ENCODE results near the gene EML5. TPM values are rescaled to one million over a fixed set of nuclear protein-coding genes. Genes with fewer than 3 reads are reported as not detected.

Gene EML5
- total and polyA plus RNA-seq, 2 of the 13 experiments (the other 11 are each of a cell fraction or from before 2014, with no cell fraction given) = 0.11 TPM; not detected in 1

DNA sequence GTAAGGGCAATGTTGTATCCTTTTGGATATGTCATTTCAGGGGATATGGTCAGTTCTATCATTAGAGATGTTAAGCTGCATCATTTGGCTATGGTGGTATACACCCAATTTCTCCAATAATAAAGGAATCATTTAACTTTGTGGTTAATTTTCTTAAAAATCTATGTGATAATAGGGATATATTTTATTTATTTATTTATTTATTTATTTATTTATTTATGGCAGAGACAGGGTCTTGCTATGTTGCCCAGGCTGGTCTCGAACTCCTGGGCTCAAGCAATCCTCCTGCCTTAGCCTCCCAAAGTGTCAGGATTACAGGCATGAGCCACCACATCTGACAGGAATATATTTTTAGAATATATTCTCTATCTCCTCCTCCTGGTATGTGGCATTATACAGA, 85.7 kb downstream of the EML5 start (continued):
- TF ChIP-seq NFKBIZ (CRISPR knock-in tag; IDR thresholded peaks at IDR 0.05) = no peak
- TF ChIP-seq PCBP1 (IDR thresholded peaks at IDR 0.05; ENCODE audit: borderline replicate concordance, low read depth, low read length) = no peak
- no peak for TF ChIP-seq HOXA7 (CRISPR knock-in tag; IDR thresholded peaks at IDR 0.05)
- TF ChIP-seq CBX2 (IDR thresholded peaks at IDR 0.05; ENCODE audit: low read depth, low read length) = no peak
- TF ChIP-seq CBX2 (CRISPR knock-in tag; IDR thresholded peaks at IDR 0.05; ENCODE audit: low read depth) = no peak

DNA sequence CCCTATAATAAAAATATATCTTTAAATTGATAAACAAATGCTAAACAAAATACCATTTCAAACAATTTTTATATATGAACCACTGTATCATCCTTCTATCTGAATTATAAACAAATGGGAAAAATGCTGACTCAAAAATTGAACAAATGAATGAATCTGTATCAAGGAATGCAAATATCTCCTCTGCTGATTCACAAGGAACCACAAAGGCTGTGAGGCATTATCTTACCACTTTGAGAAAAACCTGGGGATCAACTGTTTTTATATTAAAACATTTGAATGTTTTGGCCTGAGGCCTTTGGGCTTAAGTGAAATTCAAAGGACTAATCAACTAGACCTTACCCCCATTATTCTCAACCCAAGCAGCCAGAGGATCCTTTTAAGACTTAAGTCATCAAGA, 86.3 kb downstream of the EML5 start:
- H3K9me3 ChIP-seq (ENCODE audit: low read length) = no peaks in the 10 kb centered on the region
- no peak overlapping the region for H3K9ac ChIP-seq (ENCODE audit: insufficient read depth, low read depth, low read length)
- H3K36me3 ChIP-seq (replicated peaks in 1 of 2; ENCODE audit: control insufficient read depth in 1 of 2, insufficient read depth in 2 of 2, low read length in 2 of 2) = no peaks in the 10 kb centered on the region
- H4K20me1 ChIP-seq (ENCODE audit: insufficient read depth, low read length) = no peaks in the 10 kb centered on the region
- CTCF ChIA-PET (ENCODE audit: low intra/inter-chr PET ratio, low total read pairs) = no interaction called here
- POLR2A ChIA-PET = no interaction called here
- intact Hi-C loops (cut with micrococcal nuclease; ENCODE audit: unreplicated experiment) = no loop called here
- ATAC-seq (no peak), FAIRE-seq (no peak), DNase-seq (ENCODE audit: low spot score) (no peak)
- no peaks in the 10 kb centered on the region for H3K79me2 ChIP-seq (ENCODE audit: insufficient read depth, low read length)
- TF ChIP-seq FOXP1 (IDR thresholded peaks at IDR 0.05) (no peak), FOXP1 (CRISPR knock-in tag; IDR thresholded peaks at IDR 0.05) (no peak), MAFK (conservative IDR thresholded peaks at IDR 0.05 in 1 of 2, IDR thresholded peaks at IDR 0.05 in 1 of 2; ENCODE audit: low read length in 2 of 2) (0 out of 4 replicates have a peak, but pooled peaks of 1 of the 2 experiments have one; percentile 14)
- H3K27me3 ChIP-seq (ENCODE audit: control insufficient read depth in 1 of 2, insufficient read depth in 2 of 2, low read length in 2 of 2) = no peaks in the 10 kb centered on the region; a peak in 1 of 5 replicates
- H3K4me2 ChIP-seq (ENCODE audit: low read depth, low read length) = no peak overlapping the region
- no peak overlapping the region for H3K27ac ChIP-seq (ENCODE audit: extremely low read length, insufficient read depth, low read length)
- in situ Hi-C loops (cut with HindIII; ENCODE audit: extremely low pct_ligation_motif_present, low pct_unique_long_range_greater_than_20kb) = no loop called here
- BruUV-seq (replicated peaks) = no TSS peak
- no peak overlapping the region for H3K4me3 ChIP-seq (replicated peaks in 1 of 3; ENCODE audit: insufficient read depth in 1 of 3, low read depth in 2 of 3, low read length in 3 of 3)
- no peaks in the 10 kb centered on the region for H3K4me1 ChIP-seq (ENCODE audit: insufficient read depth, low read length)
- H2AFZ ChIP-seq (ENCODE audit: low read length) = no peak overlapping the region

DNA sequence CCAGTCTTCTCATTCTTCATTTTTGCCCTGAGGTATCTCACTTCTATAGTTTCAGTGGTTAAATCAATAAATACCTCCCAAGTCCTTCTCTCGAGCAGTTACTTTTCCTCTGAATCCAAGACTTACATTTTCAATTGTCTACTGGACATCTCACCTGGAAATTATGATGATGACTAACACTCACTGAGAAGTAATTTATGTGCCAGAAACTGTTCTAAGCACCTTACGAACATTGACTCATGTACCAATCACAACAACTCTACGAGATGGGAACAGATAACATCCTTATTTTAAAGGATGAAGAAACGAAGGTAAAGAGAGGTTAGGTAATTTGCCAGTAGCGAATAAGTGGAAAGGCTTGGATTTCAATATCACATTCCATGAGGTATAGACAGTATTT, 94.1 kb downstream of the EML5 start:
- no peak overlapping the region for H3K4me3 ChIP-seq (replicated peaks in 1 of 3; ENCODE audit: insufficient read depth in 1 of 3, low read depth in 2 of 3, low read length in 3 of 3)
- no peak overlapping the region for H3K9ac ChIP-seq (ENCODE audit: insufficient read depth, low read depth, low read length)
- H3K27ac ChIP-seq (ENCODE audit: extremely low read length, insufficient read depth, low read length) = no peak overlapping the region
- ChIA-PET CTCF (ENCODE audit: low intra/inter-chr PET ratio, low total read pairs) (no interaction called here), POLR2A (no interaction called here)
- 34% methylated on average over 5 of the region's 5 CpGs for WGBS (ENCODE audit: low lambda C conversion rate)
- no peak overlapping the region for H2AFZ ChIP-seq (ENCODE audit: low read length)
- ATAC-seq (no peak), DNase-seq (ENCODE audit: low spot score) (no peak), FAIRE-seq (no peak)
- H4K20me1 ChIP-seq (ENCODE audit: insufficient read depth, low read length) = no peaks in the 10 kb centered on the region
- BruUV-seq (replicated peaks) = no TSS peak
- TF ChIP-seq ERF (CRISPR knock-in tag; IDR thresholded peaks at IDR 0.05) = no peak
- no peak for TF ChIP-seq HNF4G (IDR thresholded peaks at IDR 0.05; ENCODE audit: borderline replicate concordance, low read depth, low read length)
- no peak for TF ChIP-seq HNF4G (CRISPR knock-in tag; IDR thresholded peaks at IDR 0.05; ENCODE audit: borderline replicate concordance, low read depth)
- no peak for TF ChIP-seq ZNF562 (CRISPR knock-in tag; IDR thresholded peaks at IDR 0.05; ENCODE audit: borderline replicate concordance)
- TF ChIP-seq HBP1 (CRISPR knock-in tag; IDR thresholded peaks at IDR 0.05; ENCODE audit: low read depth) = no peak
- TF ChIP-seq PRPF4 (IDR thresholded peaks at IDR 0.05; ENCODE audit: low read depth, low read length, poor library complexity, severe bottlenecking) = no peak
- no peak for TF ChIP-seq ZFP1 (CRISPR knock-in tag; IDR thresholded peaks at IDR 0.05)
- TF ChIP-seq ZMYM2 (CRISPR knock-in tag; IDR thresholded peaks at IDR 0.05) = no peak
- no peak for TF ChIP-seq GZF1 (CRISPR knock-in tag; IDR thresholded peaks at IDR 0.05)
- no peak for TF ChIP-seq CHD2 (IDR thresholded peaks at IDR 0.05; ENCODE audit: low read depth, low read length)
- intact Hi-C loops (cut with micrococcal nuclease; ENCODE audit: unreplicated experiment) (no loop called here), in situ Hi-C loops (cut with HindIII; ENCODE audit: extremely low pct_ligation_motif_present, low pct_unique_long_range_greater_than_20kb) (no loop called here)
- H3K36me3 ChIP-seq (replicated peaks in 1 of 2; ENCODE audit: control insufficient read depth in 1 of 2, insufficient read depth in 2 of 2, low read length in 2 of 2) = no peaks in the 10 kb centered on the region
- H3K27me3 ChIP-seq (ENCODE audit: control insufficient read depth in 1 of 2, insufficient read depth in 2 of 2, low read length in 2 of 2) = no peaks in the 10 kb centered on the region; a peak in 2 of 5 replicates
- H3K9me3 ChIP-seq (ENCODE audit: low read length) = no peaks in the 10 kb centered on the region
- no peaks in the 10 kb centered on the region for H3K4me1 ChIP-seq (ENCODE audit: insufficient read depth, low read length)
- no peaks in the 10 kb centered on the region for H3K79me2 ChIP-seq (ENCODE audit: insufficient read depth, low read length)
- H3K4me2 ChIP-seq (ENCODE audit: low read depth, low read length) = no peak overlapping the region
